Measurements from ENCODE around the gene WDR59.
"Not testable (repeated sequence)": the region's sequence is repeated elsewhere in the genome, so short reads cannot be mapped to it uniquely, and the experiment has no call there.

- TF ChIP-seq CTCF, POLR2A (IDR thresholded peaks at IDR 0.05): not testable (repeated sequence)
These were observed 76.2 kb downstream of the WDR59 start for GRCh38 chr16:74908759-74909158.
